Endothelial cell of umbilical vein (primary cell): ENCODE data around the gene DDX31. TPM values are rescaled to one million over a fixed set of nuclear protein-coding genes. Genes with fewer than 3 reads are reported as not detected.

Experiments used
- BruUV-seq: library from RNA; stranded (reverse); fragments of 400-500 nt; replicated peaks from 2 replicates; lab custom pipeline; 2021; lab: Mats Ljungman, UMichigan
- CTCF ChIA-PET: fragments of 300-600, 350-600 bp; sonication (Branson Sonifier 250); formaldehyde crosslinking; loops from one replicate; lab custom pipeline; 2021; ENCODE audit warnings: antibody characterized with exemption, inconsistent platforms; lab: Charles Lee
- POLR2A ChIA-PET: fragments of 300-600, 350-600 bp; sonication (Branson Sonifier 250); formaldehyde crosslinking; loops from one replicate; lab custom pipeline; 2021; ENCODE audit warnings: antibody characterized with exemption, inconsistent platforms; lab: Charles Lee
- DNase-seq: peaks from one replicate; pipeline ENCODE4 v3.0.0-alpha.2; 2011; ENCODE audit warnings: low read depth, low spot score
- FAIRE-seq: peaks from 2 replicates; lab custom pipeline; 2011; peaks lifted over from hg19 to GRCh38; lab: Jason Lieb, UNC
- H2AFZ ChIP-seq: 2 replicates; pipeline ENCODE4 v1.6.0; 2012; ENCODE audit warnings: low read depth, low read length, control low read depth, inconsistent platforms
- H3K27ac ChIP-seq: 2 replicates; pipeline ENCODE4 v1.5.1; 2011; ENCODE audit warnings: low read depth, mild to moderate bottlenecking, control low read depth, low read length, moderate library complexity; ENCODE audit not compliant: insufficient read depth
- H3K27me3 ChIP-seq, 2 experiments: 2 replicates each; pipeline versions ENCODE4 v1.6.0 to v1.6.1; 2011; ENCODE audit warnings: low read length in 2 of 2, mixed read lengths in 1 of 2; ENCODE audit not compliant: control insufficient read depth in 2 of 2, insufficient read depth in 2 of 2
- H3K36me3 ChIP-seq, 2 experiments: 2 replicates in 1 of 2; 3 replicates in 1 of 2; pipeline ENCODE4 v1.5.1; 2011; ENCODE audit warnings: low read length in 2 of 2, mild to moderate bottlenecking in 1 of 2, moderate library complexity in 1 of 2; ENCODE audit not compliant: control insufficient read depth in 2 of 2, insufficient read depth in 2 of 2; ENCODE audit errors: extremely low read depth in 1 of 2
- H3K4me1 ChIP-seq: 3 replicates; pipeline ENCODE4 v1.5.1; 2011; ENCODE audit warnings: mild to moderate bottlenecking, low read length; ENCODE audit not compliant: control insufficient read depth, insufficient read depth; ENCODE audit errors: extremely low read depth
- H3K4me2 ChIP-seq: 2 replicates; pipeline ENCODE4 v1.6.1; 2011; ENCODE audit warnings: low read length, control low read depth, mixed read lengths; ENCODE audit not compliant: insufficient read depth
- H3K4me3 ChIP-seq, 3 experiments: fragments of 200-600 bp in 1 of 3; sonication (generic), shearing (Covaris generic) in 1 of 3; replicated peaks in 1 of 3; 2 replicates each; pipeline ENCODE4 v1.5.1; 2011 to 2016; ENCODE audit warnings: control low read depth in 3 of 3, low read length in 3 of 3, mild to moderate bottlenecking in 2 of 3, inconsistent platforms in 1 of 3, low read depth in 1 of 3, moderate library complexity in 1 of 3; ENCODE audit not compliant: insufficient read depth in 1 of 3
- H3K79me2 ChIP-seq: 2 replicates; pipeline ENCODE4 v1.6.0; 2012; ENCODE audit warnings: low read length, inconsistent platforms; ENCODE audit not compliant: control insufficient read depth, insufficient read depth
- H3K9ac ChIP-seq: replicated peaks from 2 replicates; pipeline ENCODE3; 2011; ENCODE audit warnings: low read length, control low read depth; ENCODE audit not compliant: insufficient read depth; ENCODE audit errors: extremely low read depth
- H3K9me1 ChIP-seq: replicated peaks from 3 replicates; pipeline ENCODE4 v1.6.0; 2011; ENCODE audit warnings: mild to moderate bottlenecking, low read length; ENCODE audit not compliant: control insufficient read depth, insufficient read depth; ENCODE audit errors: extremely low read depth
- H3K9me3 ChIP-seq: replicated peaks from 2 replicates; pipeline ENCODE4 v1.5.1; 2012; ENCODE audit warnings: low read length, inconsistent platforms; ENCODE audit not compliant: control insufficient read depth, insufficient read depth
- H4K20me1 ChIP-seq: replicated peaks from 2 replicates; pipeline ENCODE3; 2011; ENCODE audit warnings: mild to moderate bottlenecking, low read length; ENCODE audit not compliant: control insufficient read depth, insufficient read depth; ENCODE audit errors: extremely low read depth
- CTCF ChIP-seq, 2 donors: IDR thresholded peaks; 1 replicate in 1 of 2; 2 replicates in 1 of 2; pipeline ENCODE4 v1.5.1; 2011; ENCODE audit warnings: low read length in 2 of 2, mild to moderate bottlenecking in 2 of 2, moderate library complexity in 2 of 2, control low read depth in 1 of 2, inconsistent platforms in 1 of 2, low read depth in 1 of 2; ENCODE audit not compliant: insufficient read depth in 1 of 2; ENCODE audit errors: extremely low read depth in 1 of 2
- EZH2 ChIP-seq: IDR thresholded peaks from 2 replicates; pipeline ENCODE4 v1.6.1; 2012; ENCODE audit warnings: borderline replicate concordance, low read depth, mild to moderate bottlenecking, moderate library complexity, low read length, inconsistent platforms; ENCODE audit not compliant: severe bottlenecking
- FOS ChIP-seq: IDR thresholded peaks from 2 replicates; pipeline ENCODE4 v1.6.1; 2011; ENCODE audit warnings: mild to moderate bottlenecking, low read length, moderate library complexity, borderline replicate concordance; ENCODE audit not compliant: insufficient read depth
- GATA2 ChIP-seq: IDR thresholded peaks from 2 replicates; pipeline ENCODE4 v1.7.0; 2011; ENCODE audit warnings: low read depth, mild to moderate bottlenecking, moderate library complexity, mixed read lengths, low read length; ENCODE audit not compliant: insufficient read length, insufficient read depth
- JUN ChIP-seq: IDR thresholded peaks from 2 replicates; pipeline ENCODE4 v1.6.1; 2011; ENCODE audit warnings: borderline replicate concordance, low read depth; ENCODE audit not compliant: insufficient read length, insufficient read depth
- MAX ChIP-seq: IDR thresholded peaks from 2 replicates; pipeline ENCODE4 v1.6.1; 2011; ENCODE audit not compliant: insufficient read depth, insufficient read length
- MYC ChIP-seq: IDR thresholded peaks from one replicate; pipeline ENCODE4 v1.6.1; 2011; ENCODE audit warnings: mild to moderate bottlenecking, low read depth, low read length
- POLR2A ChIP-seq: IDR thresholded peaks from 2 replicates; pipeline ENCODE4 v1.6.1; 2012; ENCODE audit warnings: low read depth, mild to moderate bottlenecking, control low read depth, low read length
- POLR2AphosphoS5 ChIP-seq: IDR thresholded peaks from 2 replicates; pipeline ENCODE4 v1.6.1; 2012; ENCODE audit warnings: low read depth, mild to moderate bottlenecking, control low read depth, low read length, moderate library complexity; ENCODE audit not compliant: insufficient read depth
- dilution Hi-C: fragments of 300-500 bp; cut with MboI; formaldehyde crosslinking; loops from one replicate; pipeline ENCODE4 v1.15.0; 2019; ENCODE audit warnings: low sequenced_read_pairs; ENCODE audit not compliant: extremely low pct_ligation_motif_present
- intact Hi-C: fragments of 100-400 bp; cut with micrococcal nuclease; formaldehyde crosslinking; loops from one replicate; pipeline ENCODE4 v1.10.0; 2022
- polyA plus RNA-seq, 4 experiments: library from polyadenylated mRNA; depleted of rRNA in 3 of 4; stranded (reverse) in 3 of 4; unstranded in 1 of 4; fragments of >200 nt; gene quantifications; 2 replicates each; pipeline versions ENCODE4 v1.2.1 to v1.2.3, GENCODE V29; 2011 to 2012; ENCODE audit warnings: missing spikeins in 1 of 4
- total RNA-seq: library from RNA; stranded (reverse); gene quantifications from 2 replicates; pipeline ENCODE4 v1.2.3, GENCODE V29; 2021

The DDX31 gene
- total and polyA plus RNA-seq, 2 donors (not counting 3 experiments of a cell fraction or from before 2014, with no cell fraction given) = 8.0 to 16.3 TPM

GRCh38 chr9:132637801-132638200, 32.0 kb downstream of the DDX31 start:
- DNase-seq (no peak), FAIRE-seq (no peak)
- TF ChIP-seq CTCF (IDR thresholded peaks at IDR 0.05; ENCODE audit: extremely low read depth in 1 of 2, insufficient read depth in 1 of 2, low read depth in 1 of 2, low read length in 2 of 2) (no peak), JUN (no peak), EZH2 (no peak), MAX (no peak), POLR2AphosphoS5 (no peak), POLR2A (no peak), FOS (no peak), MYC (no peak), GATA2 (no peak)
- H3K9me3 ChIP-seq = no peaks in the 10 kb centered on the region
- intact Hi-C loops = no loop called here
- no peak overlapping the region for H3K27ac ChIP-seq
- no peak overlapping the region for H2AFZ ChIP-seq
- no peaks in the 10 kb centered on the region for H3K9me1 ChIP-seq
- H3K79me2 ChIP-seq = no peaks in the 10 kb centered on the region
- H3K36me3 ChIP-seq = peaks cover 3 to 9% of the 10 kb centered on the region in 2 experiments
- dilution Hi-C loops = no loop called here
- POLR2A ChIA-PET = no interaction called here
- H3K4me3 ChIP-seq = no peak overlapping the region
- H3K4me1 ChIP-seq = no peaks in the 10 kb centered on the region
- CTCF ChIA-PET = no interaction called here
- BruUV-seq = no TSS peak
- H3K27me3 ChIP-seq = no peaks in the 10 kb centered on the region
- no peak overlapping the region for H3K9ac ChIP-seq
- no peak overlapping the region for H3K4me2 ChIP-seq
- H4K20me1 ChIP-seq = peaks cover 3% of the 10 kb centered on the region
